AG04449 (cell line): Measurements from ENCODE around the gene APMAP.

Source experiments
- CTCF ChIA-PET: fragments of 350-600 bp; formaldehyde crosslinking; extraction: SDS; loops from one replicate; lab custom pipeline; 2021; ENCODE audit warnings: antibody characterized with exemption; lab: Yijun Ruan, JAX
- POLR2A ChIA-PET: fragments of 400-600, 350-600 bp; formaldehyde crosslinking; extraction: SDS; loops from one replicate; lab custom pipeline; 2020; ENCODE audit warnings: antibody characterized with exemption, inconsistent platforms; lab: Yijun Ruan, JAX
- DNase-seq: peaks from one replicate; pipeline ENCODE4 v3.0.0-alpha.2; 2010; ENCODE audit warnings: low read depth, low spot score
- H3K4me3 ChIP-seq: 2 replicates; pipeline ENCODE4 v1.5.1; 2011; ENCODE audit warnings: low read depth, mild to moderate bottlenecking, control low read depth, low read length
- CTCF ChIP-seq: IDR thresholded peaks from one replicate; pipeline ENCODE4 v1.5.1; 2011; ENCODE audit warnings: mild to moderate bottlenecking, moderate library complexity, low read length, control low read depth, inconsistent platforms; ENCODE audit not compliant: insufficient read depth; ENCODE audit errors: missing control alignments

APMAP gene

DNA sequence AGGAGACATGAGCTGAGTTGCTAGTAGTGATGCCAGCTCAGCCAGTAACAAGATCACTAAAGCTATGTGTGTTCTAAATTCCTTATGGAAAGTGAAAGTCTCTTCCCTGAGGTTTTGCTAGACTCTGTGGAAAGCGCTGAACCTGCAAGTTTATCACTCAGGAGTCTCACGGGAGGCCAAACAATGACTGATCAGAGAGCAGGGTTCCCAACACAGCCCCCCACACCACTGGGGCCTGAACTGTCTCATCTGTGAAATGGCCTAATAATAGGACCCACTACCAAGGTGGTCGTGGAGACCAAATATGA lies 45.5 kb upstream of the APMAP start:
- no peak for TF ChIP-seq CTCF
- H3K4me3 ChIP-seq: no peak overlapping the region
- CTCF ChIA-PET: interaction anchor here (1.5 kb wide), 1 partner anchor 12 kb away, joined by 3 read pairs; no protein-coding TSS in a partner anchor
- POLR2A ChIA-PET: no interaction called here
- DNase-seq: no peak

- POLR2A ChIA-PET: no interaction called here
- H3K4me3 ChIP-seq: no peak overlapping the region
- DNase-seq: no peak
- TF ChIP-seq CTCF: no peak
- CTCF ChIA-PET: interaction anchor here (1.5 kb wide), 1 partner anchor 12 kb away, joined by 3 read pairs; no protein-coding TSS in a partner anchor
These were observed 44.9 kb upstream of the APMAP start for GRCh38 chr20:25037288-25038102.

- H3K4me3 ChIP-seq: no peak overlapping the region
- no peak for TF ChIP-seq CTCF
- DNase-seq: no peak
- CTCF ChIA-PET: interaction anchor here (1.2 to 1.5 kb wide), 2 partner anchors 9 to 13 kb away, joined by 3 to 4 read pairs; no protein-coding TSS in a partner anchor
- POLR2A ChIA-PET: no interaction called here
These were observed 43.9 kb upstream of the APMAP start for GRCh38 chr20:25036331-25036936.

GRCh38 chr20:25035921-25036320 lies 43.4 kb upstream of the APMAP start:
- no peak for TF ChIP-seq CTCF
- DNase-seq: no peak
- ChIA-PET CTCF (interaction anchor here (1.2 kb wide), 1 partner anchor 9 kb away, joined by 4 read pairs; no protein-coding TSS in a partner anchor), POLR2A (no interaction called here)
- no peak overlapping the region for H3K4me3 ChIP-seq

- DNase-seq: no peak
- no peak overlapping the region for H3K4me3 ChIP-seq
- no peak for TF ChIP-seq CTCF
- ChIA-PET CTCF (no interaction called here), POLR2A (no interaction called here)
These were observed 41.4 kb upstream of the APMAP start for GRCh38 chr20:25033924-25034300.

GRCh38 chr20:25033265-25033923 lies 40.8 kb upstream of the APMAP start:
- POLR2A ChIA-PET: no interaction called here
- H3K4me3 ChIP-seq: no peak overlapping the region
- TF ChIP-seq CTCF: no peak
- DNase-seq: no peak
- CTCF ChIA-PET: interaction anchor here (0.9 to 1.3 kb wide), 2 partner anchors 26 to 32 kb away, joined by 3 read pairs; no protein-coding TSS in a partner anchor
